Right lobe of liver (tissue), 4 donors: ENCODE measurements around the gene SLC25A43.

Source experiments
- CTCF ChIP-seq, 4 donors: fragments of 200-600 bp in 3 of 4; fragments of 450-650 bp in 1 of 4; IDR thresholded peaks; one replicate each; pipeline versions ENCODE4 v1.5.1 to v1.8.0; 2016 to 2022; ENCODE audit warnings: antibody characterized with exemption in 4 of 4, mild to moderate bottlenecking in 2 of 4
- POLR2A ChIP-seq: fragments of 450-650 bp; IDR thresholded peaks from one replicate; pipeline ENCODE4 v1.6.1; 2017; ENCODE audit warnings: antibody characterized with exemption, mild to moderate bottlenecking
- donor health status: DM: no; HTN: no; CAD: no.
- donor health status: DM: no; HTN: no; CAD: no.
- donor health status: DM: no; HTN: yes; CAD: no.

GRCh38 chrX:119495734-119496726 is 96.9 kb downstream of the SLC25A43 start:
- no peak for TF ChIP-seq CTCF (IDR thresholded peaks at IDR 0.05)
- no peak for TF ChIP-seq POLR2A
